SK-N-MC (cell line): Measurements from ENCODE around the gene BRSK2.

Experiments
- EZH2 ChIP-seq: fragments of 200-600 bp; sonication (generic); IDR thresholded peaks from one replicate; pipeline ENCODE4 v1.6.1; 2017; ENCODE audit warnings: antibody characterized with exemption
- FOXP2 ChIP-seq: optimal IDR thresholded peaks from 2 replicates; pipeline ENCODE3; 2011; ENCODE audit warnings: mild to moderate bottlenecking, moderate library complexity; ENCODE audit not compliant: insufficient read depth; ENCODE audit errors: extremely low read length, control extremely low read depth
- POLR2AphosphoS5 ChIP-seq: IDR thresholded peaks from 2 replicates; pipeline ENCODE4 v1.6.1; 2012; ENCODE audit warnings: mild to moderate bottlenecking, low read depth, low read length, borderline replicate concordance

- TF ChIP-seq POLR2AphosphoS5 (no peak), EZH2 (no peak), FOXP2 (no peak)
These were observed 88.3 kb downstream of the BRSK2 start for GRCh38 chr11:1478011-1478410.
